ENCODE results near the gene ZFAND6.

- TF ChIP-seq CTCF (IDR thresholded peaks at IDR 0.05) (no peak), POLR2AphosphoS5 (IDR thresholded peaks at IDR 0.05; ENCODE audit: insufficient read depth in 1 of 2, low read depth in 1 of 2) (no peak), POLR2A (IDR thresholded peaks at IDR 0.05) (no peak)
These were observed 49.9 kb downstream of the ZFAND6 start for GRCh38 chr15:80109388-80109787.

Data from vagina (tissue), 2 donors.